Measurements from ENCODE around the gene IFRD2. TPM values are rescaled to one million over a fixed set of nuclear protein-coding genes. Genes with fewer than 3 reads are reported as not detected.

The IFRD2 gene
- total RNA-seq, 4 donors from 2014 or later: 63.9 to 96.5 (median 88.4) TPM

DNA sequence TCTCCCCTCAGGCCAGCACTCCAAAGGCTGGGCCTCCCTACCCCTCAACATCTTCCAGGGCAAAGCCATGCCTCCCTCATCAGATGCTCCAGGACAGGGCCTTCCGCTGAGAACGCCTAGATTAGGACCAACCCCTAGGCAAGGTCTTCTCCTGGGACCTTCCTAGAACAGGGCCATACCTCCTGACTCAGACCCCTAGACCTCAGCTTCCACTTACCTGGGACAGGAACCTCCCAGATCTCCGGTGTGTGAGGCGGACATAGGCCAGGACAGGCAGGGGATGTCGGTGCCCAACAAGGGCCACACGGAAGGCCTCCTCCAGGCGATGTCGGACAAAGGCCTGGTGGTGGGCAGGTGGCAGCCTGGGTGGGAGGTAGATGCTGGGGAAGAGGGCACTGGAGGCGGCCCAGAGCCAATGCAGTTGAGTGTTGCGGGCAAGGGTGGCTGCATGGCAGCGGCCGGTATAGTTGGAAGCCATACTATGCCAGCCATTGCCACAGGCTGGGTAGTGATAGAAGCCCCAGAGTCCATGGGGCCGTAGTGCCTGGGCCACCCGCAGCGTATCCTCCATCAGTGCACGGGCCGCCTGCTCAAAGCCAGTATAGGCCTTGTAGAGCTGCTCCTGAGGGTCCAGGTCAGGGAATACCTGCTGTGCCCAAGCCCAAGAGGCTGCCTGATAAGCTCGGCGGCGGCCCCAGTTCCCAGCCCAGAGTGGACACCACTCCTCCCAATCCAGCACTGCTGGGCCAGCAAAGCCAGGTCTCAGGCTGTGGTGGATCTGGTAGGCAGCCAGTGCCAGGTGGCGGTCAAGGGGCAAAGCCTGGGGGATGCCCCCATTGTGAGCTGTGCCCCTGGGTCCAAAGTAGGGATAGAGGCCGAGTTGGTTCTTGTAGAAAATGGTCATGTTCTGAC lies 2.5 kb upstream of the IFRD2 start:
- peaks cover 24 to 33% of the 10 kb centered on the region in 2 donors for H3K4me1 ChIP-seq
- H3K36me3 ChIP-seq: peaks cover 1 to 5% of the 10 kb centered on the region in 2 donors
- 89 to 96% methylated on average over 11 to 17 of the region's 22 CpGs for WGBS, 2 donors
- TF ChIP-seq, protein P1, sequence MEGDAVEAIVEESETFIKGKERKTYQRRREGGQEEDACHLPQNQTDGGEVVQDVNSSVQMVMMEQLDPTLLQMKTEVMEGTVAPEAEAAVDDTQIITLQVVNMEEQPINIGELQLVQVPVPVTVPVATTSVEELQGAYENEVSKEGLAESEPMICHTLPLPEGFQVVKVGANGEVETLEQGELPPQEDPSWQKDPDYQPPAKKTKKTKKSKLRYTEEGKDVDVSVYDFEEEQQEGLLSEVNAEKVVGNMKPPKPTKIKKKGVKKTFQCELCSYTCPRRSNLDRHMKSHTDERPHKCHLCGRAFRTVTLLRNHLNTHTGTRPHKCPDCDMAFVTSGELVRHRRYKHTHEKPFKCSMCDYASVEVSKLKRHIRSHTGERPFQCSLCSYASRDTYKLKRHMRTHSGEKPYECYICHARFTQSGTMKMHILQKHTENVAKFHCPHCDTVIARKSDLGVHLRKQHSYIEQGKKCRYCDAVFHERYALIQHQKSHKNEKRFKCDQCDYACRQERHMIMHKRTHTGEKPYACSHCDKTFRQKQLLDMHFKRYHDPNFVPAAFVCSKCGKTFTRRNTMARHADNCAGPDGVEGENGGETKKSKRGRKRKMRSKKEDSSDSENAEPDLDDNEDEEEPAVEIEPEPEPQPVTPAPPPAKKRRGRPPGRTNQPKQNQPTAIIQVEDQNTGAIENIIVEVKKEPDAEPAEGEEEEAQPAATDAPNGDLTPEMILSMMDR (IDR thresholded peaks at IDR 0.05): no peak
- no peak for TF ChIP-seq POLR2A (IDR thresholded peaks at IDR 0.05)
- H3K4me3 ChIP-seq (replicated peaks in 1 of 3): no peak overlapping the region
- no peak overlapping the region for H3K27ac ChIP-seq
- intact Hi-C loops (cut with DNase I): loop anchor here (5.0 kb wide), 1 partner anchor 33 kb away; the partner anchor contains the start of gene TUSC2
- DNase-seq: no peak
- no peaks in the 10 kb centered on the region for H3K9me3 ChIP-seq
- H3K27me3 ChIP-seq: no peaks in the 10 kb centered on the region

GRCh38 chr3:50294089-50294488 lies 1.9 kb upstream of the IFRD2 start:
- H3K27ac ChIP-seq: no peak overlapping the region
- intact Hi-C loops (cut with DNase I): loop anchor here (5.0 kb wide), 1 partner anchor 33 kb away; the partner anchor contains the start of gene TUSC2
- TF ChIP-seq, protein P1 (IDR thresholded peaks at IDR 0.05): no peak
- no peak for TF ChIP-seq POLR2A (IDR thresholded peaks at IDR 0.05)
- H3K36me3 ChIP-seq: peaks cover 8 to 11% of the 10 kb centered on the region in 2 donors
- H3K4me1 ChIP-seq: peaks cover 23 to 32% of the 10 kb centered on the region in 2 donors
- WGBS, 2 donors: 85 to 93% methylated on average over 3 to 4 of the region's 4 CpGs
- H3K4me3 ChIP-seq (replicated peaks in 1 of 3): no peak overlapping the region
- no peak for DNase-seq
- H3K27me3 ChIP-seq: no peaks in the 10 kb centered on the region
- H3K9me3 ChIP-seq: no peaks in the 10 kb centered on the region

DNA sequence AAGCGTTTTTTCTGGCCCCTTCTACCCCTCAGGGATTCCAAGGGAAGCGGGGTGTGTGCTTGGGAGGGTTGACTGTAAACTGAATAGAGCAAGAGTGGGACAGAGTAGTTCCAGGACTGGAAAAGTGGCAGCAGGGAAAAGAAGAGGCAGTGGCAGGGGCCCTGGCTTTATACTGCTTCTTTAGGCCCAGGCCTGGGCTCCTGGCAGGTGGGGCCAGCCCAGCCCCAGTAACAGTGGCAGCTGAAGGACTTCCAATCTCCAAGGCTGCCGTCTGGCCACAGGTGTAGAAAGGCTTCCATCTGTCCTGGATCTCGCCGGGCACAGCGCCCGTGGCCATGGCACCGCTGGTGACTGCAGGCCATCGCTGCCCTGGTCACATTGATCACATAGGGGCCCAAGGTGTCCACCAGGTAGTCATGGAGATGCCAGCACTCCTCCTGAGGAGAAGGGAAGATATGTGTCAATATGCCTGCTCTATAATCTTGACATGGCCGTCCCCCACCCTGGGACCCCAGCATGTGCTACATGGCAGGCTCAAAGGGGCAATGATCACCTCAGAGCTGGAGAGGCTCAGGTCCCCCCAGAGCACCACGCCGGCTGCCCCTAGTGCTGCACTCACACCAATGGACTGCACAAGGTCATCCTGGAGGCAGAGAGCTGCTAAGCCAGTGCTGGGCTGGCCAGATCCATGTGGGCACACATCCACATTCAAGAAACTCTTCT lies 1.0 kb upstream of the IFRD2 start:
- no peaks in the 10 kb centered on the region for H3K27me3 ChIP-seq
- H3K9me3 ChIP-seq: no peaks in the 10 kb centered on the region
- TF ChIP-seq POLR2A (IDR thresholded peaks at IDR 0.05): no peak
- TF ChIP-seq, protein P1 (IDR thresholded peaks at IDR 0.05): no peak
- peaks cover 16 to 20% of the 10 kb centered on the region in 2 donors for H3K36me3 ChIP-seq
- H3K4me1 ChIP-seq: peaks cover 17 to 24% of the 10 kb centered on the region in 2 donors
- intact Hi-C loops (cut with DNase I): loop anchor here (5.0 kb wide), 1 partner anchor 34 kb away; the partner anchor contains the start of gene TUSC2
- no peak overlapping the region for H3K4me3 ChIP-seq (replicated peaks in 1 of 3)
- H3K27ac ChIP-seq: peak overlapping the region; percentile 20 to 75 (median 58)
- DNase-seq: no peak
- 61 to 80% methylated on average over 5 to 12 of the region's 12 CpGs for WGBS, 2 donors

- H3K4me3 ChIP-seq (replicated peaks in 1 of 3): no peak overlapping the region
- DNase-seq: no peak
- no peaks in the 10 kb centered on the region for H3K27me3 ChIP-seq
- H3K27ac ChIP-seq: no peak overlapping the region
- H3K9me3 ChIP-seq: no peaks in the 10 kb centered on the region
- peaks cover 15 to 18% of the 10 kb centered on the region in 2 donors for H3K4me1 ChIP-seq
- peaks cover 26 to 28% of the 10 kb centered on the region in 2 donors for H3K36me3 ChIP-seq
- intact Hi-C loops (cut with DNase I): loop anchor here (5.0 kb wide), 1 partner anchor 37 kb away; the partner anchor contains the start of gene TUSC2
- TF ChIP-seq, protein P1 (IDR thresholded peaks at IDR 0.05): no peak
- no peak for TF ChIP-seq POLR2A (IDR thresholded peaks at IDR 0.05)
- 91 to 93% methylated on average over 13 to 16 of the region's 16 CpGs for WGBS, 2 donors
Measured at GRCh38 chr3:50290161-50290641, 2.0 kb downstream of the IFRD2 start.
